ENCODE data around the gene NSD2.
A peak's percentile ranks its signal among the peaks of the same experiment; 100 is the strongest.

NSD2 gene

DNA sequence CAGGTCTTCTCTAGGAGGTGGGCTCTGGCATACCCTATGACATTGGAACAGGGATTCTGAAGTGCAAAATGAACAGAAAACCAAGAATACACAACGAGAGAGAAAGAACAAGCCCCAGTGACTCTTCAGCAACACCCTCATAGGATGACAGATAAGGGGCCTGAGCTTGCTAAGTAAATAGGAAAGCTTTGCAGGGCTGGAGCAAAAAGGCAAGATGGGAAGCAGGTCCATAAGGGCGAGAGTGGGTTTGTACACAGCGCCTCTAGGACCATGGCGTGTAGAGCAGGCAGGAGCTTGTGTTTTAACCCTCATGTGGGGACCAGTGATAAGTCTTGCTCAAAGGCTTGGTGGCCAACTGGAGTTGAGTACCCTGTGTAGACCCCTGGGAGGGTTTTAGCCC lies 91.8 kb downstream of the NSD2 start:
- H3K4me3 ChIP-seq (ENCODE audit: control insufficient read depth, low read depth, low read length): no peak overlapping the region
- TF ChIP-seq, protein P1, sequence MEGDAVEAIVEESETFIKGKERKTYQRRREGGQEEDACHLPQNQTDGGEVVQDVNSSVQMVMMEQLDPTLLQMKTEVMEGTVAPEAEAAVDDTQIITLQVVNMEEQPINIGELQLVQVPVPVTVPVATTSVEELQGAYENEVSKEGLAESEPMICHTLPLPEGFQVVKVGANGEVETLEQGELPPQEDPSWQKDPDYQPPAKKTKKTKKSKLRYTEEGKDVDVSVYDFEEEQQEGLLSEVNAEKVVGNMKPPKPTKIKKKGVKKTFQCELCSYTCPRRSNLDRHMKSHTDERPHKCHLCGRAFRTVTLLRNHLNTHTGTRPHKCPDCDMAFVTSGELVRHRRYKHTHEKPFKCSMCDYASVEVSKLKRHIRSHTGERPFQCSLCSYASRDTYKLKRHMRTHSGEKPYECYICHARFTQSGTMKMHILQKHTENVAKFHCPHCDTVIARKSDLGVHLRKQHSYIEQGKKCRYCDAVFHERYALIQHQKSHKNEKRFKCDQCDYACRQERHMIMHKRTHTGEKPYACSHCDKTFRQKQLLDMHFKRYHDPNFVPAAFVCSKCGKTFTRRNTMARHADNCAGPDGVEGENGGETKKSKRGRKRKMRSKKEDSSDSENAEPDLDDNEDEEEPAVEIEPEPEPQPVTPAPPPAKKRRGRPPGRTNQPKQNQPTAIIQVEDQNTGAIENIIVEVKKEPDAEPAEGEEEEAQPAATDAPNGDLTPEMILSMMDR (conservative IDR thresholded peaks at IDR 0.05; ENCODE audit: control insufficient read depth, insufficient read depth, low read depth, low read length): no peak
- no peak for DNase-seq (ENCODE audit: low read depth)

DNA sequence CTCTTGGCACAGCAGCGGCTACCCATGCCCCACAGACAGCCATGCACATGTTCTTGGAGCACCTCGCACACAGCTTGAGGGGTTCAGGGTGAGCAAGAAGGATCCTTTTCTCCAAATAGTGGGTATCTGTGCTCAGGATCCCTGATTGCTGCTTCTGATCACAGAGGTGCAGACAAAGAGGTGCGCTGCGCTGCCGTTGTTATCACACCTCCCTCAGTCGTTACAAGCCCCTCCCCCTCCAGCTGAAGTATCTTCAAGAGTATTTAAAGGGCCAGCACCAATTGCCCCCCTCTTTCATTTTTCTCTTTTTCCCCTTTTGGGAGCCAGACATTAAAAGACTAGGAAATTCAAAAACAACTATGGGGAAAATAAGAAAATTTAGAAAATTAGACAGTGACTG lies 93.2 kb downstream of the NSD2 start:
- H3K4me3 ChIP-seq (ENCODE audit: control insufficient read depth, low read depth, low read length): no peak overlapping the region
- TF ChIP-seq, protein P1 (conservative IDR thresholded peaks at IDR 0.05; ENCODE audit: control insufficient read depth, insufficient read depth, low read depth, low read length): no peak
- DNase-seq (ENCODE audit: low read depth): no peak

DNA sequence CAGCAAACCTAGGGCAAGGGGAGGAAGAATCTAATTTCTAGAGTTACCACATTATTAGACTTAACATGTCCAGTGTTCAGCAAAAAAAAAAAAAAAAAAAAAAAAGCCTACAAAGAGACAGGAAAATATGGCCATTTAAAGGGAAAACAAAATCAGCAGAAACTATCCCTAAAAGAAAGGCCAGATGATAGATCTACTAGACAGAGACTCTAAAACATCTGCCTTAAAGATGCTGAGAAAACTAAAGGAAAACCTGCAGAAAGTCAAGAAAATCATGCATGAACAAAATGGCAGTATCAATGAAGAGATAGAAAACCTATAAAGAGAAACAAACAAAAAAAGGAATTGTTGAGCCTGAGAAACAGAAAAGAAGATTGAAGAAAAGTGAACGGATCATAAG lies 93.8 kb downstream of the NSD2 start:
- no peak overlapping the region for H3K4me3 ChIP-seq (ENCODE audit: control insufficient read depth, low read depth, low read length)
- DNase-seq (ENCODE audit: low read depth): no peak
- TF ChIP-seq, protein P1 (conservative IDR thresholded peaks at IDR 0.05; ENCODE audit: control insufficient read depth, insufficient read depth, low read depth, low read length): no peak

DNA sequence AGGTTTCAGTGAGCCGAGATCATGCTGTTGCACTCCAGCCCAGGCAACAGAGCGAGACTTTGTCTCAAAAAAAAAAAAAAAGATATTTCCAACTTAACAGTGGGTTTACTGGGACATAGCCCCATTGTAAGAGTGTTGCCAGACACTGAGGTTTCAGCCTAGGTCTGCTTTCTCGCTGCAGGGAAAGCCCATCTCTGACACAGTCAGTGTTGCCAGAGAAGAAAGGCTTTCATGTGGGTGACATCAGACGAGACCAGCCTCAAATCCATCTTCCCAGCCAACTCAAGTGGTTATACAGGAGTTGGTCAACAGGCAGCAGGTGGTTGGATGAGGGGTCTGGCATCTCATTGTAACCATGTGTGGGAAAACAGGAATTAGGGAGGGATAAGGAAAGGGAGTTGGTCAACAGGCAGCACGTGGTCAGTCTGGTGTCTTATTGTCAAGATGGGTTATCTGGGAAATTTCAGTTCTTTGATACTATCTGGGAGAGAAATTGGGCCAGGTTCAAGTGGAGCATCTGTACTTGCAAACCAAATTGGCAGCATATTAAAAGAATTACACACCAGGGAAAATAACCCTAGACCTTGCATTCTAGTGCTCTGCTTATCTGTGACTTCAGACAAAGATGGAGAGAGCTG lies 96.4 kb downstream of the NSD2 start:
- TF ChIP-seq, protein P1 (conservative IDR thresholded peaks at IDR 0.05; ENCODE audit: control insufficient read depth, insufficient read depth, low read depth, low read length): no peak
- H3K4me3 ChIP-seq (ENCODE audit: control insufficient read depth, low read depth, low read length): no peak overlapping the region
- DNase-seq (ENCODE audit: low read depth): peak; percentile 25

DNA sequence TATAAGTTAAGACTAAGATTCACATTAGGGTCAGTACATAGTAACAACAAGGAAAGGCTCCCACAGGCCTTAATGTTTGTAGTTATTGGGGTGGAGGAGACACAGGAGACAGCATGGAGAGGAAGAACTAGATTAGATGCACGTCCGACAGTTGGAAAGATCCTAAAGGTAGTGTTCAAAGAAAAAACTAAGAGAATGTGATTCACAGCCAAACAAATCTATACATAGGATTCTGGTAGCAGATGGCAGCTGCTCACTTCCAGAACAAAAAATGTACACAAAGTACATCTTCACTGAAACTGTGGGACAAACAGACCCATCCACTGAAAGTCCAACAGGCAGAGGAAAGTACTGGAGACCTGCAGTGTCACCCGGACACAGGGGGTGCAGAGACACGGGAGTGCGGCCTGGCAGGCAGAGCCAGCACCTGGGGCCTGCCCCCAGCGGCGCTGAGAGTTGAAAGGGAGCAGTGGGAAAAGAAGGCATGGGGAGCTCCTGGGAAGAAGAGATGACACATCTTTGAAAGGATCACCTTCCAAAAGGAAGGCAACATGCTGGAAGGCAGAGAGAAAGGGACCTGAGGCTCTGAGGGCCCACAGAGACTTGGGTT lies 97.6 kb downstream of the NSD2 start:
- TF ChIP-seq, protein P1 (conservative IDR thresholded peaks at IDR 0.05; ENCODE audit: control insufficient read depth, insufficient read depth, low read depth, low read length): no peak
- no peak for DNase-seq (ENCODE audit: low read depth)
- H3K4me3 ChIP-seq (ENCODE audit: control insufficient read depth, low read depth, low read length): no peak overlapping the region

DNA sequence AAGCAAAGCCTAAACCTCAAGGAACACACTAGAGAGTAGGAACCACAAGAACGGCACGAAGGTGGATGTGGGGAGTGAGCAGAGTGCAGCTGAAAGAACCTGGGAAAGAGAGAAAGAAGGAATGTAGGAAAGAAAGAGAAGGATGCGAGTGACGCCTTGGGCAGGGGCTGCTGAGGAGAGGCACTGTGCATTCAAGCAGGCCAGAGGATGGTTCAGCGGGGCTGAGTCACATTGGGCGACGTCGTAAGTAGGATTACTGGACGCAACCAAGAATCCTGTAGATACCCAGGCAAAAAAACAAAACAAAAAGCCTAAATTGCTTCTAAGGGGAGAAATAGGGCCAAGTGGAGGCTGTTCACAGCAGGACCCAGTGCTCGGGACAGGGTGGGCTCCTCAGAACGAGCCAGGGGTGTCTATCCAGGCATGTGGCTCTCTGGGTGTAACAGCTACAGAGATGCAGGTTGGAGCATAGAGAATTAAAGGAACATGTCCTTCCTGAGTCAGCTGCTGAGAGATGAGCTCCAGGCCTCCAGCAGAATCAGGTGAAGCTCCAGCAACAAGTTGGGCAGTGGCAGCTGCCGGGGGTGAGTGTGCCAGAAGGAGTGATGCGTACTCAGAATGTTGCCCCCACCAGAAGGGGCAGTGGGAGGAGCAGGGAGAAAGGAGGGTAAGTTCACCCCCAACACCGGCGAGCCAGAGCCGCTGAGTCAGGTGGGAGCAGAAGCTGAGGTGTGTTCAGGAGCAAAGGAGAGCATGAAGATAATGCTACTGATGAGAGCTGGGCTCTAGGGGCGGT lies 98.9 kb downstream of the NSD2 start:
- TF ChIP-seq, protein P1 (conservative IDR thresholded peaks at IDR 0.05; ENCODE audit: control insufficient read depth, insufficient read depth, low read depth, low read length): no peak
- no peak overlapping the region for H3K4me3 ChIP-seq (ENCODE audit: control insufficient read depth, low read depth, low read length)
- no peak for DNase-seq (ENCODE audit: low read depth)

Measured in fibroblast of mammary gland (primary cell).